Left renal cortex interstitium (tissue), 4 donors: ENCODE measurements around the gene SPRED3. TPM values are rescaled to one million over a fixed set of nuclear protein-coding genes. Genes with fewer than 3 reads are reported as not detected.
"Not testable (repeated sequence)": the region's sequence is repeated elsewhere in the genome, so short reads cannot be mapped to it uniquely, and the experiment has no call there.

Source experiments
- DNase-seq, 4 donors: peaks; one replicate each; pipeline ENCODE4 v3.0.0-alpha.2; 2013; ENCODE audit warnings: low read depth in 4 of 4, low spot score in 2 of 4, missing footprints in 1 of 4
- polyA plus RNA-seq, 4 donors: library from polyadenylated mRNA; unstranded; fragments of 120-200 nt; gene quantifications; one replicate each; pipeline ENCODE4 v1.2.1, GENCODE V29; 2013; ENCODE audit not compliant: insufficient read length in 4 of 4

Gene SPRED3
- polyA plus RNA-seq, 4 donors: 0.78 to 1.5 (median 1.2) TPM

- no peak for DNase-seq
Observed at GRCh38 chr19:38389101-38389925, 816 bp downstream of the SPRED3 start.

GRCh38 chr19:38389957-38390924, 1.7 kb downstream of the SPRED3 start:
- DNase-seq: no peak

GRCh38 chr19:38391911-38392464, 3.5 kb downstream of the SPRED3 start:
- no peak for DNase-seq

GRCh38 chr19:38392707-38393308, 4.3 kb downstream of the SPRED3 start:
- DNase-seq: no peak

GRCh38 chr19:38394488-38394887, 6.0 kb downstream of the SPRED3 start:
- no peak for DNase-seq

- DNase-seq: no peak
Observed at GRCh38 chr19:38395381-38396114, 7.1 kb downstream of the SPRED3 start.

- DNase-seq: no peak
Observed at GRCh38 chr19:38399081-38399480, 10.6 kb downstream of the SPRED3 start.

GRCh38 chr19:38399537-38399936, 11.0 kb downstream of the SPRED3 start:
- no peak for DNase-seq

- no peak for DNase-seq
Observed at GRCh38 chr19:38400361-38400760, 11.9 kb downstream of the SPRED3 start.

- DNase-seq: no peak
Observed at GRCh38 chr19:38401148-38401547, 12.7 kb downstream of the SPRED3 start.

GRCh38 chr19:38402623-38402966, 14.1 kb downstream of the SPRED3 start:
- no peak for DNase-seq

- peak; percentile 82 to 95 (median 92) for DNase-seq
Observed at GRCh38 chr19:38402967-38403674, 14.6 kb downstream of the SPRED3 start, which contains the start of gene FAM98C. FAM98C (plus strand) TSS chr19:38403093; CDS start chr19:38403154, 61 bp downstream.

GRCh38 chr19:38404858-38405257, 16.4 kb downstream of the SPRED3 start:
- DNase-seq: no peak

- no peak for DNase-seq
Observed at GRCh38 chr19:38405276-38405675, 16.8 kb downstream of the SPRED3 start.

- no peak for DNase-seq
Observed at GRCh38 chr19:38409631-38410133, 21.2 kb downstream of the SPRED3 start.

- DNase-seq: not testable (repeated sequence)
Observed at GRCh38 chr19:38410407-38410806, 21.9 kb downstream of the SPRED3 start.

- no peak for DNase-seq
Observed at GRCh38 chr19:38411041-38411712, 22.7 kb downstream of the SPRED3 start.

- not testable (repeated sequence) for DNase-seq
Observed at GRCh38 chr19:38411898-38412297, 23.4 kb downstream of the SPRED3 start.

GRCh38 chr19:38412491-38412890, 24.0 kb downstream of the SPRED3 start:
- no peak for DNase-seq
